Left lung (tissue), 10 donors: ENCODE measurements around the gene AXL. TPM values are rescaled to one million over a fixed set of nuclear protein-coding genes. Genes with fewer than 3 reads are reported as not detected.
"Not testable (repeated sequence)": the region's sequence is repeated elsewhere in the genome, so short reads cannot be mapped to it uniquely, and the experiment has no call there.

ENCODE experiments used
- ATAC-seq: fragments of 200-7000 bp; cut with Tn5 transposase; one replicate; pipeline ENCODE4 v1.9.1; 2020; ENCODE audit warnings: moderate library complexity
- DNase-seq, 4 donors: peaks; one replicate each; pipeline ENCODE4 v3.0.0-alpha.2; 2013 to 2020
- H3K27ac ChIP-seq, 2 donors: fragments of 200-600 bp; sonication (generic) in 1 of 2; one replicate each; pipeline versions ENCODE4 v1.5.0 to v1.8.0; 2020 to 2021
- H3K27me3 ChIP-seq, 2 donors: fragments of 200-600 bp; sonication (generic) in 1 of 2; one replicate each; pipeline versions ENCODE4 v1.5.0 to v1.8.0; 2020 to 2021
- H3K36me3 ChIP-seq, 2 donors: fragments of 200-600 bp; sonication (generic) in 1 of 2; one replicate each; pipeline versions ENCODE4 v1.5.0 to v1.8.0; 2020 to 2021
- H3K4me1 ChIP-seq, 2 donors: fragments of 200-600 bp; one replicate each; pipeline ENCODE4 v1.8.0; 2021
- H3K4me3 ChIP-seq, 2 donors: fragments of 200-600 bp; sonication (generic) in 1 of 2; one replicate each; pipeline versions ENCODE4 v1.5.0 to v1.8.0; 2020 to 2021; ENCODE audit warnings: mild to moderate bottlenecking in 1 of 2
- H3K9me3 ChIP-seq, 2 donors: fragments of 200-600 bp; sonication (generic) in 1 of 2; one replicate each; pipeline versions ENCODE4 v1.5.0 to v1.8.0; 2020 to 2021
- CTCF ChIP-seq, 2 donors: fragments of 200-600 bp; sonication (generic) in 1 of 2; IDR thresholded peaks; one replicate each; pipeline versions ENCODE4 v1.5.0 to v1.8.0; 2021; ENCODE audit warnings: antibody characterized with exemption in 2 of 2
- intact Hi-C, 2 donors: fragments of 100-400 bp; cut with DNase I; formaldehyde crosslinking; loops; one replicate each; pipeline versions ENCODE4 v1.11.2 to v1.14.2; 2022
- polyA plus RNA-seq, 6 donors: library from polyadenylated mRNA; unstranded; fragments of 120-200 nt; gene quantifications; one replicate each; pipeline ENCODE4 v1.2.1, GENCODE V29; 2013; ENCODE audit not compliant: insufficient read length in 6 of 6
- total RNA-seq, 2 donors: library from RNA; stranded (reverse); fragmentation: NEBNext Ultra II Directional; extraction: Animal tissue kit (Norgen Biotek cat#: 25700); gene quantifications; one replicate each; pipeline ENCODE4 v1.2.1, GENCODE V29; 2021
- donor health status: DM: no; HTN: yes; CAD: no.
- donor health status: DM: no; HTN: no; CAD: no.

Gene AXL
- total and polyA plus RNA-seq, 8 donors: 30.4 to 48.2 (median 33.9) TPM

- no peaks in the 10 kb centered on the region for H3K9me3 ChIP-seq
- no peak overlapping the region for H3K4me3 ChIP-seq
- intact Hi-C loops: no loop called here
- no peak for TF ChIP-seq CTCF (IDR thresholded peaks at IDR 0.05)
- no peak overlapping the region for H3K27ac ChIP-seq
- H3K36me3 ChIP-seq: no peaks in the 10 kb centered on the region
- no peak for DNase-seq
- H3K4me1 ChIP-seq: peaks cover 0 to 15% of the 10 kb centered on the region in 2 donors
- peaks cover 0 to 11% of the 10 kb centered on the region in 2 donors for H3K27me3 ChIP-seq
- ATAC-seq: no peak
These were observed 20.5 kb upstream of the AXL start for GRCh38 chr19:41198559-41198958.

- DNase-seq (no peak), ATAC-seq (no peak)
- Histone ChIP-seq H3K27me3 (no peaks in the 10 kb centered on the region), H3K9me3 (no peaks in the 10 kb centered on the region), H3K4me1 (no peaks in the 10 kb centered on the region), H3K36me3 (no peaks in the 10 kb centered on the region), H3K4me3 (no peak overlapping the region), H3K27ac (no peak overlapping the region)
- TF ChIP-seq CTCF (IDR thresholded peaks at IDR 0.05): no peak
- intact Hi-C loops: loop anchor here in 1 of 2 donors (5.0 kb wide), 1 partner anchor 59 kb away; the partner anchor contains the start of gene HNRNPUL1
These were observed 15.7 kb upstream of the AXL start for GRCh38 chr19:41203371-41203770.

GRCh38 chr19:41204338-41204737 lies 14.7 kb upstream of the AXL start:
- peak; percentile 99 for ATAC-seq
- H3K4me3 ChIP-seq, H3K36me3 ChIP-seq, H3K27ac ChIP-seq, H3K4me1 ChIP-seq, H3K27me3 ChIP-seq, H3K9me3 ChIP-seq: not testable (repeated sequence)
- peak; percentile 63 to 86 for TF ChIP-seq CTCF (IDR thresholded peaks at IDR 0.05)
- DNase-seq: peak in 2 of 4 donors; percentile 83 to 90
- intact Hi-C loops: loop anchor here in 1 of 2 donors (5.0 kb wide), 1 partner anchor 58 kb away; the partner anchor contains the start of gene HNRNPUL1

- ATAC-seq: no peak
- DNase-seq: no peak
- H3K27ac ChIP-seq: no peak overlapping the region
- intact Hi-C loops: loop anchor here in 1 of 2 donors (5.0 kb wide), 1 partner anchor 101 kb away; no protein-coding TSS in a partner anchor
- H3K4me3 ChIP-seq: no peak overlapping the region
- H3K9me3 ChIP-seq: no peaks in the 10 kb centered on the region
- H3K27me3 ChIP-seq: no peaks in the 10 kb centered on the region
- no peaks in the 10 kb centered on the region for H3K36me3 ChIP-seq
- H3K4me1 ChIP-seq: no peaks in the 10 kb centered on the region
- no peak for TF ChIP-seq CTCF (IDR thresholded peaks at IDR 0.05)
These were observed 13.0 kb upstream of the AXL start for GRCh38 chr19:41205995-41206394.

GRCh38 chr19:41206456-41206855 lies 12.6 kb upstream of the AXL start:
- TF ChIP-seq CTCF (IDR thresholded peaks at IDR 0.05): no peak
- no peak for DNase-seq
- H3K4me3 ChIP-seq: no peak overlapping the region
- H3K4me1 ChIP-seq: no peaks in the 10 kb centered on the region
- intact Hi-C loops: loop anchor here in 1 of 2 donors (5.0 kb wide), 1 partner anchor 101 kb away; no protein-coding TSS in a partner anchor
- ATAC-seq: no peak
- no peaks in the 10 kb centered on the region for H3K27me3 ChIP-seq
- no peaks in the 10 kb centered on the region for H3K36me3 ChIP-seq
- no peaks in the 10 kb centered on the region for H3K9me3 ChIP-seq
- H3K27ac ChIP-seq: no peak overlapping the region
